ENCODE results near the gene QPCT. TPM values are rescaled to one million over a fixed set of nuclear protein-coding genes. Genes with fewer than 3 reads are reported as not detected.

Gene QPCT
- polyA plus RNA-seq, 1 experiment, result 15.9 TPM

DNA sequence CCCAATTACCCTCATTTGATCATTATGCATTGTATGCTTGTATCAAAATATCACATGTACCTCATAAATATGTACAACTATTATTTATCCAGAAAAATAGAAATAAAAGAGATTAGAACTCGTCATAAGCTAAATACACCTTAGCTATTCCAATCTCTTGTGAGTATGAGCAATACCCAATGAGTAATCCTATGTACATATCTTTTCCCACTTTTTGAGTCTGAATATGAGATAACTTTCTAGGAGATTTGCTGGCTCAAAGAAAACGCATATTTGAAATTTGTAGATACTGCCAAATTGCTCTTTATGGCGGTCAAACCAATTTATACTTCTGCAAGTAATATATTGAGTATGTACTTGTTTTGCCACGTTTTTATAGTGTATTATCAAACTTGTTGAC lies 43.9 kb upstream of the QPCT start:
- Histone ChIP-seq H3K27me3 (ENCODE audit: control insufficient read depth, insufficient read depth, low read length) (no peaks in the 10 kb centered on the region), H3K36me3 (ENCODE audit: control insufficient read depth, insufficient read depth, low read length) (no peaks in the 10 kb centered on the region), H3K4me3 (ENCODE audit: low read depth, low read length) (no peak overlapping the region)
- CTCF ChIA-PET, result interaction anchor here (0.6 to 0.8 kb wide), 2 partner anchors 181 to 515 kb away, joined by 3 to 4 read pairs; no protein-coding TSS in a partner anchor
- DNase-seq (ENCODE audit: low read depth), result no peak
- TF ChIP-seq, protein P1, sequence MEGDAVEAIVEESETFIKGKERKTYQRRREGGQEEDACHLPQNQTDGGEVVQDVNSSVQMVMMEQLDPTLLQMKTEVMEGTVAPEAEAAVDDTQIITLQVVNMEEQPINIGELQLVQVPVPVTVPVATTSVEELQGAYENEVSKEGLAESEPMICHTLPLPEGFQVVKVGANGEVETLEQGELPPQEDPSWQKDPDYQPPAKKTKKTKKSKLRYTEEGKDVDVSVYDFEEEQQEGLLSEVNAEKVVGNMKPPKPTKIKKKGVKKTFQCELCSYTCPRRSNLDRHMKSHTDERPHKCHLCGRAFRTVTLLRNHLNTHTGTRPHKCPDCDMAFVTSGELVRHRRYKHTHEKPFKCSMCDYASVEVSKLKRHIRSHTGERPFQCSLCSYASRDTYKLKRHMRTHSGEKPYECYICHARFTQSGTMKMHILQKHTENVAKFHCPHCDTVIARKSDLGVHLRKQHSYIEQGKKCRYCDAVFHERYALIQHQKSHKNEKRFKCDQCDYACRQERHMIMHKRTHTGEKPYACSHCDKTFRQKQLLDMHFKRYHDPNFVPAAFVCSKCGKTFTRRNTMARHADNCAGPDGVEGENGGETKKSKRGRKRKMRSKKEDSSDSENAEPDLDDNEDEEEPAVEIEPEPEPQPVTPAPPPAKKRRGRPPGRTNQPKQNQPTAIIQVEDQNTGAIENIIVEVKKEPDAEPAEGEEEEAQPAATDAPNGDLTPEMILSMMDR (IDR thresholded peaks at IDR 0.05; ENCODE audit: insufficient read depth, low read depth, low read length), result no peak
- POLR2A ChIA-PET, result no interaction called here

DNA sequence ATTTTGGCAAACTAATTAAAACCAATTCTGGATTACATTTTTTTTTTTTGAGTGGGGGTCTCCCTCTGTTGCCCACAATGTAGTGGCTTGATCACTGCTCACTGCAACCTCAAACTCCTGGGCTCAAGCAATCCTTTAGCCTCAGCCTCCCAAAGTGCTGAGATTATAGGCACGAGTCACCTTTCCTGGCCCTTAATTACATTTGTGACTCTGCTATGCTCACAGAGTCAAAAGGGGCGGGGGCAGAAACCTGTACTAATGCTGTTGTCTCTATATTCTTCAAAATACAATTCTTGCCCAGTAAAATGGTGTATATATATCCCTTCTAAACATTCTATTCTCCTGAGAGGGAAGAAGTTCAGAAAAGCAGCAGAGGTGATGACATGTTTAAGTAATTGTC lies 43.0 kb upstream of the QPCT start:
- CTCF ChIA-PET, result interaction anchor here (0.8 kb wide), 1 partner anchor 182 kb away, joined by 3 read pairs; no protein-coding TSS in a partner anchor
- POLR2A ChIA-PET, result no interaction called here

DNA sequence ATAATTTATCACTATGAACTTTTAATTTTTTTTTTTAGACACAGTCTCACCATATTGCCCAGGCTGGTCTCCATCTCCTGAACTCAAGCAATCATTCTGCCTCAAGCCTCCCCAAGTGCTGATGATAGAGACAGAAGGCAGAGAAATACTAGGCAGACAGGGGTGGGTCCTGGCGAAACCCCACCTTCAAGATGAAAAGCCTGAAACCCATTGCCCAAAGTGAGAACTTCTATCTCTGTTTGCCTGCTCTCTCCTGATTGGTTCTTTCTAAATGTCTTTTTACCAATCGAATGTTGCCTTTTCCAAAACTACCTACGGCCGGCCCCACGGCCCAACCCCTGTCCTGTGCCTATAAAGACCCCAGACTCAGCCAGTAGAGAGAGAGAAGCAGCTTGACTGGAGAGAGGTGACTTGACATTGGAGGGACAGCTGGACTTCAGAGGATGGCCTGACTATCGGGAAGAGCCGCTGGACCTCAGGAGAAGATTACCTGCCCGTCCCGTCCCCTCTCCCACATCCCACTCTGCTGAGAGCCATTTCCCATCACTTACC lies 41.7 kb upstream of the QPCT start:
- H3K27me3 ChIP-seq (ENCODE audit: control insufficient read depth, insufficient read depth, low read length), result no peaks in the 10 kb centered on the region
- TF ChIP-seq, protein P1 (IDR thresholded peaks at IDR 0.05; ENCODE audit: insufficient read depth, low read depth, low read length), result no peak
- no peak overlapping the region for H3K4me3 ChIP-seq (ENCODE audit: low read depth, low read length)
- DNase-seq (ENCODE audit: low read depth), result no peak
- ChIA-PET CTCF (interaction anchor here (0.6 kb wide), 1 partner anchor 19 kb away, joined by 3 read pairs; no protein-coding TSS in a partner anchor), POLR2A (no interaction called here)
- H3K36me3 ChIP-seq (ENCODE audit: control insufficient read depth, insufficient read depth, low read length), result no peaks in the 10 kb centered on the region

More for the DNA sequence above, 43.0 kb upstream of the QPCT start:
- H3K4me3 ChIP-seq (ENCODE audit: low read depth, low read length), result no peak overlapping the region
- TF ChIP-seq, protein P1 (IDR thresholded peaks at IDR 0.05; ENCODE audit: insufficient read depth, low read depth, low read length), result no peak
- H3K36me3 ChIP-seq (ENCODE audit: control insufficient read depth, insufficient read depth, low read length), result no peaks in the 10 kb centered on the region
- H3K27me3 ChIP-seq (ENCODE audit: control insufficient read depth, insufficient read depth, low read length), result no peaks in the 10 kb centered on the region
- DNase-seq (ENCODE audit: low read depth), result no peak

DNA sequence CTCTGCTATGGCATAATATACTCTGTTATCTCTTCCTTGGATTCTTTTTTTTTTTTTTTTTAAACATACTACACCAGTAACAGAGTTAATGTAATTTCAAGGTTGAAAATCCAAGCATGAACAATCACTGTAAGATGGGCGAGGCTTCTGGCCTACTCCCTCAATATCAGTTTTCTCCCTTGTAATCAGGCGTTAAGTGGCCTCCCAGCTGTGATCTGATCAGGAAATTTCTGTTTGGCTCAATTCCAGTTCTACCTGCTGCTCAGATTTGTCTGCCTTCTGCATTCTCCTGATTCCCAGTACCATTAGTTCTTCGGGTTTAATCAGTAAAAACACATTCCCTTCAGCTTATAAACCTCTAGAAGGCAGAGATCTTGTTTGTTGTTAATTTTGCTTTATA lies 38.4 kb upstream of the QPCT start:
- DNase-seq (ENCODE audit: low read depth), result no peak
- CTCF ChIA-PET, result no interaction called here
- POLR2A ChIA-PET, result no interaction called here
- no peaks in the 10 kb centered on the region for H3K27me3 ChIP-seq (ENCODE audit: control insufficient read depth, insufficient read depth, low read length)
- H3K36me3 ChIP-seq (ENCODE audit: control insufficient read depth, insufficient read depth, low read length), result no peaks in the 10 kb centered on the region
- H3K4me3 ChIP-seq (ENCODE audit: low read depth, low read length), result no peak overlapping the region
- TF ChIP-seq, protein P1 (IDR thresholded peaks at IDR 0.05; ENCODE audit: insufficient read depth, low read depth, low read length), result no peak

DNA sequence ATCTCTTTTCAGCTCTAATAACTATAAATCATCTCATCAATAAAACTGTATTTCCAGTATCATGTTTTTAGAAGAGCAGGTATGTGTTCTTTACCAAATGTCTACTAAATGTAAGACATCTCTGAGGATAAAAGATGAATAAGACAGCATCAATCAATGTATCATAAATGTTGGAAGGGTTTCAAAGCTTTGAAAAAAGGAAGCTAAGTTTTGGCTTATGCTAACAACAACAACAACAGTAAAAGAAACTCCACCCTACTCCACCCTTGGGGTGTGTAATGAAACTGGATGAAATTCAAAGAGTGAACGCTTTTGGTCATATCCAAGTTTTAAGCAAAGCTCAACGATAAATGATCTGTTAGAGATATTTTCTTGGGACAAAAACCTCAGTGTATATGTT lies 36.9 kb upstream of the QPCT start:
- ChIA-PET CTCF (no interaction called here), POLR2A (no interaction called here)
- DNase-seq (ENCODE audit: low read depth), result no peak
- H3K27me3 ChIP-seq (ENCODE audit: control insufficient read depth, insufficient read depth, low read length), result no peaks in the 10 kb centered on the region
- TF ChIP-seq, protein P1 (IDR thresholded peaks at IDR 0.05; ENCODE audit: insufficient read depth, low read depth, low read length), result no peak
- H3K36me3 ChIP-seq (ENCODE audit: control insufficient read depth, insufficient read depth, low read length), result no peaks in the 10 kb centered on the region
- no peak overlapping the region for H3K4me3 ChIP-seq (ENCODE audit: low read depth, low read length)
